ENCODE data around the gene LHX2.

The LHX2 gene

GRCh38 chr9:124013309-124014210, 2.0 kb downstream of the LHX2 start:
- DNase-seq (ENCODE audit: low read depth), result no peak

- no peak for DNase-seq (ENCODE audit: low read depth)
These were observed 2.8 kb downstream of the LHX2 start for GRCh38 chr9:124014211-124014955.

GRCh38 chr9:124014956-124015660, 3.5 kb downstream of the LHX2 start:
- no peak for DNase-seq (ENCODE audit: low read depth)

DNA sequence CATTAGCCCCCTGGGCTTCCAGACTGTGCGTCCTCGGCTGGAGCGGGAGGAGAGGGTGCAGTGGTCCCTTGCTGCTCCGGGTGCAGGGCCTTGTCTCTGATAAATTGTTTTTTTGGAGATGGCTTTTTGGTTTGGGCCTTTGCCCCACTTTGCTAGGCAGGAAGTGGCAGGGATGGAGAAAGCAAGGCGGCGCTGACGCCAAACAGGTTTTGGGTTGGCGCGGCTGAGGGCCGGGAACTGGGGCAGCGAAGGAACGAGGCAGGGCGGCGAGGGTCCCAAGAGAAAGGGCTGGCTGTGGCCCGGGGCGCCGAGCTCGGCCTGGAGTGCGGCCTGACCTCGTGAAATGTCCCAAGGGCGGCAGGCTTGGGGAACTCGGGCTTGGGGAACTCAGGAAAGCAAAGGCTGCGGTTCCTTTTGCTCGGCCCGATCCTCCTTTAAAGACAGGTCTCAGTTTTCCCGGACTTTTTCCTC, 4.1 kb downstream of the LHX2 start:
- no peak for DNase-seq (ENCODE audit: low read depth)

GRCh38 chr9:124016175-124017050, 4.8 kb downstream of the LHX2 start:
- no peak for DNase-seq (ENCODE audit: low read depth)

- no peak for DNase-seq (ENCODE audit: low read depth)
These were observed 5.7 kb downstream of the LHX2 start for GRCh38 chr9:124017051-124017928.

- DNase-seq (ENCODE audit: low read depth), result no peak
These were observed 6.6 kb downstream of the LHX2 start for GRCh38 chr9:124017929-124018729.

DNA sequence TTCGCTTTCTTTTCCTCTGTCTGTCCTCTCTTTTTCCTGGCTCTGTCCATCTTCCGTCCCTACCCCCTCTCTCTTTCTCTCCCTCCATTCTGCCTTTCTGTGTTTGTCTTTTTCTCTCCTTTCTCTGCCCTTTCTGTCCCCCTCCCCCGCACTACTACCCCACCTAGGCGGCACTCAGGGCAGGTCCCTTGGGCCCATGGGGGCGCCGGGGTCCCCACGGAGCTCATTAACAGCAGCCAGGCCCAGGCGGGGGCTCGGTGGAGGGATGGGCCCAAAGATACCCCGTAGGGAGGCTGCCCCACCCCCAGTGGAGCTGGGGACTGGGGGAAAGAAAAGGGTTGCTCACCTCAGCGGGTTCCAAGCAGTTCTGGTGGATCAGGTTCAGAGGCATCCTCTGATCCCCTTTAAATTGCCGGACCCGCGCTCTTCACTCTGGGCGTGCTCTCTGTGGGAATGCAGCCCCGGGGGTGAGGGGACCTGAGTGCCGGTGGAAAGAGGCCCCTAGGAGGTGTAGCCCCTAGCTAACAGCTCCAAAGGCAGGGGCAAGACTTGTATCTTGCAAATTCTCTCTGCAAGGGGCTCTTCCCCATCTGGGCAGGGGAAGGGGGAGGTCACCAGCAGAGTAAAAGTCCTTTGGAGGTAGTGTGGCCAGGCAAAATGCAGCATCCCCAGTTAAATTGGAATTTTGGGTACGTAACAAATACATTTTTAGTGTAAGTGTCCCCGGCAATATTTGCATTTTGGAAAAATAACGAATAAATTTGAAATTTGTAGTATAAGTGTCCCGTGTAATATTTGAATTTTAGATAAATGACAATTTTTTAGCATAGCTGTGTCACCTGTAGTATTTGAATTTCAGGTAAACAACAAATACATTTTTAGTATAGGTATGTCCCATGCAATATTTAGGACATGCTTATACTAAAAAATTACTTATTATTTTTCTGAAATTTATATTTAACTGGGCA, 7.4 kb downstream of the LHX2 start:
- no peak for DNase-seq (ENCODE audit: low read depth)

- no peak for DNase-seq (ENCODE audit: low read depth)
These were observed 8.4 kb downstream of the LHX2 start for GRCh38 chr9:124019771-124020519.

DNA sequence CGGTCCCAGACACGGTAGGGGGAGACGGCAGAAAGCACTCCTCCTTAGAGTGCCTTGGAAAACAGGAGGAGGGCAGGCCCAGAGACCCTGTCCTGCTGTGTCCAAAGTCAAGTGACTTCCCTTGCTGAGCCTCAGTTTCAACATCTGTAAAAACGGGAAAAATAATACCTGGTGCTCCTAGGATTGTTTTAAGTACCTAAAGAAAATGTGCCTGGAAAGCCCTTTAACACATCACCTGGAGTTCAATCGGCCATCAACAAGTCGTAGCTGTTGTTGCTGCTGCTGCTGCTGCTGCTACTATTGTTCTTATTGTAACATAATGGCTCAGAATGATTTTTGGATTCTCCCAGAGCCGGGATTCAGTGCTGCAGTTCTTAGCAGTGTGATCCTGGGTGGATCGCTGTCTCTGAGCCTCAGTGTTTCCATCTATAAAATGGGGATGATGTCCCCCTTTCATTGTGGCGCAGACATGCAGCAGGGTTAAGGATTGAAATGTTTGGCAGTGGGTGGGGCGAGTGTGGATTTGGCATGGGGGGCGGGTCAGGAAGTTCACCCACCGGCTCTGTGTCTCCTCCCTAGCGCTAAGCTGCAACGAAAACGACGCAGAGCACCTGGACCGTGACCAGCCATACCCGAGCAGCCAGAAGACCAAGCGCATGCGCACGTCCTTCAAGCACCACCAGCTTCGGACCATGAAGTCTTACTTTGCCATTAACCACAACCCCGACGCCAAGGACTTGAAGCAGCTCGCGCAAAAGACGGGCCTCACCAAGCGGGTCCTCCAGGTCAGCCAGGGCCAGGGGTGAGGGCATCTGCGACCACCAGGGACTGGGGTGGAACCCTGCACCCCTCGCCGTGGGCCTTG, 9.2 kb downstream of the LHX2 start:
- DNase-seq (ENCODE audit: low read depth), result no peak

GRCh38 chr9:124021385-124021769, 9.8 kb downstream of the LHX2 start:
- DNase-seq (ENCODE audit: low read depth), result no peak

GRCh38 chr9:124022201-124023121, 10.9 kb downstream of the LHX2 start:
- no peak for DNase-seq (ENCODE audit: low read depth)

- DNase-seq (ENCODE audit: low read depth), result no peak
These were observed 12.5 kb downstream of the LHX2 start for GRCh38 chr9:124024107-124024506.

- no peak for DNase-seq (ENCODE audit: low read depth)
These were observed 18.0 kb downstream of the LHX2 start for GRCh38 chr9:124029617-124030016.

GRCh38 chr9:124030969-124031451, 19.4 kb downstream of the LHX2 start:
- no peak for DNase-seq (ENCODE audit: low read depth)
